K562 (cell line): Measurements from ENCODE around the gene EXOG.

Source experiments
- ARID3A ChIP-seq: IDR thresholded peaks from 2 replicates; pipeline ENCODE4 v1.6.1; 2012; ENCODE audit warnings: low read depth, low read length, improper control_type of control experiment, borderline replicate concordance
- CEBPZ ChIP-seq: fragments of 150-350 bp; IDR thresholded peaks from 2 replicates; pipeline ENCODE4 v1.6.1; 2014; ENCODE audit warnings: low read depth, mild to moderate bottlenecking, low read length, borderline replicate concordance
- CTCF ChIP-seq, 3 experiments: IDR thresholded peaks in 2 of 3; conservative IDR thresholded peaks in 1 of 3; 2 replicates each; pipeline ENCODE4 v1.5.1; 2011 to 2012; ENCODE audit warnings: low read length in 3 of 3, mild to moderate bottlenecking in 3 of 3, control low read depth in 2 of 3, improper control_type of control experiment in 1 of 3, inconsistent platforms in 1 of 3, low read depth in 1 of 3, mixed read lengths in 1 of 3, moderate library complexity in 1 of 3; ENCODE audit not compliant: insufficient read depth in 2 of 3
- FOS ChIP-seq: IDR thresholded peaks from 3 replicates; pipeline ENCODE4 v1.6.1; 2011; ENCODE audit not compliant: insufficient read length; ENCODE audit errors: extremely low read depth
- GATAD2B ChIP-seq: fragments of 450-650 bp; IDR thresholded peaks from 2 replicates; pipeline ENCODE4 v1.6.1; 2017; ENCODE audit warnings: mild to moderate bottlenecking, borderline replicate concordance

GRCh38 chr3:38519651-38520050 is 23.5 kb downstream of the EXOG start:
- TF ChIP-seq CTCF (IDR thresholded peaks at IDR 0.05 in 2 of 3, conservative IDR thresholded peaks at IDR 0.05 in 1 of 3; ENCODE audit: insufficient read depth in 2 of 3, low read depth in 1 of 3, low read length in 3 of 3): no peak
- no peak for TF ChIP-seq FOS
- no peak for TF ChIP-seq ARID3A
- no peak for TF ChIP-seq CEBPZ
- no peak for TF ChIP-seq GATAD2B
